SK-N-SH (cell line): ENCODE data around the gene TUBGCP2. TPM values are rescaled to one million over a fixed set of nuclear protein-coding genes. Genes with fewer than 3 reads are reported as not detected.
A peak's percentile ranks its signal among the peaks of the same experiment; 100 is the strongest.

ENCODE experiments used
- CTCF ChIA-PET: fragments of 300-600, 350-600 bp; formaldehyde crosslinking; extraction: SDS; loops from one replicate; lab custom pipeline; 2021; lab: Yijun Ruan, JAX
- POLR2A ChIA-PET: fragments of 350-600 bp; sonication (Branson Sonifier 250); formaldehyde crosslinking; extraction: SDS; loops from one replicate; lab custom pipeline; 2020; ENCODE audit warnings: antibody characterized with exemption, inconsistent platforms; lab: Yijun Ruan, JAX
- DNase-seq: peaks from one replicate; pipeline ENCODE4 v3.0.0; 2012
- H2AFZ ChIP-seq: fragments of 200-600 bp; sonication (generic); 2 replicates; pipeline ENCODE4 v1.8.1; 2016; ENCODE audit warnings: antibody characterized with exemption, mild to moderate bottlenecking, low read depth
- H3F3A ChIP-seq: fragments of 200-600 bp; sonication (generic); replicated peaks from 2 replicates; pipeline ENCODE3; 2016; ENCODE audit warnings: antibody characterized with exemption, mild to moderate bottlenecking; ENCODE audit not compliant: insufficient read depth
- H3K27ac ChIP-seq, 2 experiments: fragments of 200-500 bp in 1 of 2; fragments of 200-600 bp in 1 of 2; sonication (Bioruptor generic) in 1 of 2; sonication (generic), shearing (Covaris generic) in 1 of 2; 2 replicates each; pipeline versions ENCODE4 v1.5.1 to v1.6.1; 2014 to 2016; ENCODE audit warnings: low read depth in 2 of 2, inconsistent platforms in 1 of 2, low read length in 1 of 2, mild to moderate bottlenecking in 1 of 2, mixed read lengths in 1 of 2
- H3K27me3 ChIP-seq: fragments of 200-600 bp; sonication (generic), shearing (Covaris generic); 2 replicates; pipeline ENCODE4 v1.6.1; 2016; ENCODE audit warnings: mixed run types; ENCODE audit not compliant: insufficient read depth
- H3K36me3 ChIP-seq, 2 experiments: fragments of 200-500 bp in 1 of 2; fragments of 200-600 bp in 1 of 2; sonication (Bioruptor generic) in 1 of 2; sonication (generic) in 1 of 2; replicated peaks in 1 of 2; 2 replicates each; pipeline versions ENCODE3 to v1.5.1; 2014 to 2016; ENCODE audit warnings: low read length in 1 of 2, mild to moderate bottlenecking in 1 of 2; ENCODE audit not compliant: insufficient read depth in 2 of 2, control insufficient read depth in 1 of 2
- H3K4me1 ChIP-seq, 2 experiments: fragments of 200-500 bp in 1 of 2; fragments of 200-600 bp in 1 of 2; sonication (Bioruptor generic) in 1 of 2; sonication (generic), shearing (Covaris generic) in 1 of 2; 2 replicates each; pipeline versions ENCODE4 v1.5.1 to v1.6.1; 2014 to 2016; ENCODE audit warnings: low read depth in 1 of 2, low read length in 1 of 2, mixed run types in 1 of 2; ENCODE audit not compliant: insufficient read depth in 2 of 2, control insufficient read depth in 1 of 2
- H3K4me2 ChIP-seq: fragments of 200-600 bp; sonication (generic), shearing (Covaris generic); 2 replicates; pipeline ENCODE4 v1.6.1; 2017; ENCODE audit warnings: mixed run types
- H3K4me3 ChIP-seq, 2 experiments: fragments of 200-500 bp in 1 of 2; fragments of 200-600 bp in 1 of 2; sonication (Bioruptor generic) in 1 of 2; sonication (generic), shearing (Covaris generic) in 1 of 2; 2 replicates each; pipeline versions ENCODE4 v1.5.1 to v1.8.1; 2014 to 2016; ENCODE audit warnings: low read depth in 2 of 2, inconsistent platforms in 1 of 2, low read length in 1 of 2, mild to moderate bottlenecking in 1 of 2, mixed read lengths in 1 of 2, moderate library complexity in 1 of 2
- H3K79me2 ChIP-seq: fragments of 200-600 bp; sonication (generic); 2 replicates; pipeline ENCODE4 v1.8.1; 2017; ENCODE audit warnings: mild to moderate bottlenecking; ENCODE audit not compliant: insufficient read depth
- H3K9ac ChIP-seq: fragments of 200-600 bp; sonication (generic); 2 replicates; pipeline ENCODE4 v1.6.1; 2017; ENCODE audit warnings: mixed run types
- H3K9me2 ChIP-seq: fragments of 200-600 bp; sonication (generic); 2 replicates; pipeline ENCODE4 v1.6.1; 2017; ENCODE audit warnings: mixed run types
- H3K9me3 ChIP-seq: fragments of 200-600 bp; sonication (generic); 2 replicates; pipeline ENCODE4 v1.6.1; 2017; ENCODE audit warnings: mixed run types, mild to moderate bottlenecking, moderate library complexity
- H4K20me1 ChIP-seq: fragments of 200-600 bp; sonication (generic); 2 replicates; pipeline ENCODE4 v1.6.1; 2017; ENCODE audit warnings: mild to moderate bottlenecking, mixed run types; ENCODE audit not compliant: insufficient read depth
- CHD2 ChIP-seq: fragments of 150-350 bp; IDR thresholded peaks from 2 replicates; pipeline ENCODE4 v1.6.1; 2018; ENCODE audit warnings: low read length; ENCODE audit not compliant: partially characterized antibody
- FOSL2 ChIP-seq: IDR thresholded peaks from 2 replicates; pipeline ENCODE4 v1.4.0; 2012; ENCODE audit warnings: low read depth, mild to moderate bottlenecking, moderate library complexity, borderline replicate concordance
- FOXJ3 ChIP-seq: sonication (generic); formaldehyde crosslinking; IDR thresholded peaks from 2 replicates; pipeline ENCODE4 v1.5.1; 2020; ENCODE audit warnings: mild to moderate bottlenecking, missing genetic modification reagents
- JUND ChIP-seq: IDR thresholded peaks from 2 replicates; pipeline ENCODE4 v1.4.0; 2012
- NFIC ChIP-seq: IDR thresholded peaks from 2 replicates; pipeline ENCODE4 v1.4.0; 2012; ENCODE audit warnings: borderline replicate concordance
- RAD21 ChIP-seq: IDR thresholded peaks from 2 replicates; pipeline ENCODE4 v1.6.1; 2012; ENCODE audit warnings: mild to moderate bottlenecking, low read length
- REST ChIP-seq: IDR thresholded peaks from 2 replicates; pipeline ENCODE4 v1.6.1; 2012; ENCODE audit warnings: mild to moderate bottlenecking, low read depth, low read length, moderate library complexity
- RFX5 ChIP-seq: IDR thresholded peaks from 2 replicates; pipeline ENCODE4 v1.6.1; 2012; ENCODE audit warnings: mild to moderate bottlenecking, improper control_type of control experiment, low read length
- RXRA ChIP-seq: IDR thresholded peaks from 2 replicates; pipeline ENCODE4 v1.4.0; 2012; ENCODE audit warnings: low read depth, mild to moderate bottlenecking, borderline replicate concordance
- SIN3A ChIP-seq: IDR thresholded peaks from 2 replicates; pipeline ENCODE4 v1.6.1; 2012; ENCODE audit warnings: low read depth, mild to moderate bottlenecking, low read length, moderate library complexity, borderline replicate concordance
- SMC3 ChIP-seq: IDR thresholded peaks from 2 replicates; pipeline ENCODE4 v1.6.1; 2012; ENCODE audit warnings: low read depth, low read length, improper control_type of control experiment
- TAF1 ChIP-seq: IDR thresholded peaks from 2 replicates; pipeline ENCODE4 v1.6.1; 2012; ENCODE audit warnings: low read depth, mild to moderate bottlenecking, low read length, moderate library complexity, borderline replicate concordance
- TEAD4 ChIP-seq: IDR thresholded peaks from 2 replicates; pipeline ENCODE4 v1.4.0; 2012; ENCODE audit warnings: mild to moderate bottlenecking, borderline replicate concordance; ENCODE audit not compliant: insufficient read depth
- USF2 ChIP-seq: fragments of 150-350 bp; IDR thresholded peaks from 2 replicates; pipeline ENCODE4 v1.6.1; 2017; ENCODE audit warnings: antibody characterized with exemption, low read length, low read depth, borderline replicate concordance
- YY1 ChIP-seq: IDR thresholded peaks from 2 replicates; pipeline ENCODE4 v1.4.0; 2012; ENCODE audit warnings: low read depth, mild to moderate bottlenecking
- ZBTB33 ChIP-seq: IDR thresholded peaks from 2 replicates; pipeline ENCODE4 v1.4.0; 2012; ENCODE audit warnings: low read depth, borderline replicate concordance
- WGBS: methylation state at CpG from one replicate; pipeline ENCODE4 v1.1.6; 2017; ENCODE audit warnings: low lambda C conversion rate; 5-methylcytosine and 5-hydroxymethylcytosine counted together
- polyA plus RNA-seq, 3 experiments: library from polyadenylated mRNA; depleted of rRNA; stranded (reverse); fragments of >200 nt; gene quantifications; 2 replicates each; pipeline ENCODE4 v1.2.3, GENCODE V29; 2012

TUBGCP2 gene
- polyA plus RNA-seq, 1 of the 3 experiments (the other 2 are of a cell fraction), result 49.1 TPM

- peak overlapping the region; percentile 42; the same call in 1 of the 2 replicates for H3K4me2 ChIP-seq
- no peaks in the 10 kb centered on the region for H3K27me3 ChIP-seq
- DNase-seq, result no peak
- H3K9me2 ChIP-seq, result no peaks in the 10 kb centered on the region
- ChIA-PET CTCF (no interaction called here), POLR2A (no interaction called here)
- H4K20me1 ChIP-seq, result no peaks in the 10 kb centered on the region
- H3K36me3 ChIP-seq, result no peaks in the 10 kb centered on the region
- H3K4me1 ChIP-seq, result peaks cover 16 to 17% of the 10 kb centered on the region in 2 experiments; a peak in 3 of 4 replicates
- no peak overlapping the region for H3K9ac ChIP-seq
- H3F3A ChIP-seq, result peaks cover 6% of the 10 kb centered on the region
- no peak overlapping the region for H3K4me3 ChIP-seq
- H2AFZ ChIP-seq, result peak overlapping the region; percentile 54; the same call in 1 of the 2 replicates
- H3K79me2 ChIP-seq, result no peaks in the 10 kb centered on the region
- TF ChIP-seq TEAD4 (0 out of 2 replicates have a peak, but pooled peaks have one; percentile 8), SMC3 (no peak)
- peak overlapping the region in 1 of 2 experiments; percentile 76; a peak in 2 of 4 replicates for H3K27ac ChIP-seq
- WGBS, result 69% methylated on average over 8 of the region's 12 CpGs
- H3K9me3 ChIP-seq, result no peaks in the 10 kb centered on the region
Measured at GRCh38 chr10:133259602-133259989, 49.1 kb downstream of the TUBGCP2 start.

- CTCF ChIA-PET, result interaction anchor here (1.1 kb wide), 1 partner anchor 49 kb away, joined by 3 read pairs; no protein-coding TSS in a partner anchor
- Histone ChIP-seq H3K9me2 (no peaks in the 10 kb centered on the region), H3F3A (peaks cover 6% of the 10 kb centered on the region), H3K9me3 (no peaks in the 10 kb centered on the region), H3K27me3 (no peaks in the 10 kb centered on the region), H3K4me1 (peaks cover 16 to 17% of the 10 kb centered on the region in 2 experiments; a peak in 3 of 4 replicates), H4K20me1 (no peaks in the 10 kb centered on the region), H3K9ac (0 out of 2 replicates have a peak overlapping the region, but pooled peaks have one; percentile 11), H3K36me3 (no peaks in the 10 kb centered on the region), H3K4me2 (peak overlapping the region; percentile 67), H2AFZ (peak overlapping the region; percentile 71), H3K79me2 (no peaks in the 10 kb centered on the region), H3K4me3 (no peak overlapping the region), H3K27ac (peak overlapping the region in 1 of 2 experiments; percentile 76; a peak in 2 of 4 replicates)
- POLR2A ChIA-PET, result no interaction called here
- WGBS, result 24% methylated on average over 12 of the region's 24 CpGs
- DNase-seq, result no peak
- TF ChIP-seq REST (0 out of 2 replicates have a peak, but pooled peaks have one; percentile 34), FOSL2 (peak; percentile 91), RAD21 (no peak), FOXJ3 (CRISPR knock-in tag) (no peak), CHD2 (no peak), RXRA (peak; percentile 75; the same call in 1 of the 2 replicates), SIN3A (peak; percentile 84; the same call in 1 of the 2 replicates), NFIC (peak; percentile 92), ZBTB33 (no peak), TEAD4 (0 out of 2 replicates have a peak, but pooled peaks have one; percentile 42), RFX5 (no peak), YY1 (peak; percentile 46; the same call in 1 of the 2 replicates), JUND (peak; percentile 91), TAF1 (peak; percentile 23; the same call in 1 of the 2 replicates), USF2 (no peak)
Measured at GRCh38 chr10:133258818-133259601, 49.7 kb downstream of the TUBGCP2 start.
